HG02885 (cell line): ENCODE measurements around the gene UQCC5.
A peak's percentile ranks its signal among the peaks of the same experiment; 100 is the strongest.

Source experiments
- ATAC-seq: cut with Tn5 transposase; IDR thresholded peaks from one replicate; pipeline ENCODE4 v1.9.1; 2021; ENCODE audit warnings: mild to moderate bottlenecking; ENCODE audit not compliant: unreplicated experiment, poor library complexity

Gene UQCC5, protein sequence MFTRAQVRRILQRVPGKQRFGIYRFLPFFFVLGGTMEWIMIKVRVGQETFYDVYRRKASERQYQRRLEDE

DNA sequence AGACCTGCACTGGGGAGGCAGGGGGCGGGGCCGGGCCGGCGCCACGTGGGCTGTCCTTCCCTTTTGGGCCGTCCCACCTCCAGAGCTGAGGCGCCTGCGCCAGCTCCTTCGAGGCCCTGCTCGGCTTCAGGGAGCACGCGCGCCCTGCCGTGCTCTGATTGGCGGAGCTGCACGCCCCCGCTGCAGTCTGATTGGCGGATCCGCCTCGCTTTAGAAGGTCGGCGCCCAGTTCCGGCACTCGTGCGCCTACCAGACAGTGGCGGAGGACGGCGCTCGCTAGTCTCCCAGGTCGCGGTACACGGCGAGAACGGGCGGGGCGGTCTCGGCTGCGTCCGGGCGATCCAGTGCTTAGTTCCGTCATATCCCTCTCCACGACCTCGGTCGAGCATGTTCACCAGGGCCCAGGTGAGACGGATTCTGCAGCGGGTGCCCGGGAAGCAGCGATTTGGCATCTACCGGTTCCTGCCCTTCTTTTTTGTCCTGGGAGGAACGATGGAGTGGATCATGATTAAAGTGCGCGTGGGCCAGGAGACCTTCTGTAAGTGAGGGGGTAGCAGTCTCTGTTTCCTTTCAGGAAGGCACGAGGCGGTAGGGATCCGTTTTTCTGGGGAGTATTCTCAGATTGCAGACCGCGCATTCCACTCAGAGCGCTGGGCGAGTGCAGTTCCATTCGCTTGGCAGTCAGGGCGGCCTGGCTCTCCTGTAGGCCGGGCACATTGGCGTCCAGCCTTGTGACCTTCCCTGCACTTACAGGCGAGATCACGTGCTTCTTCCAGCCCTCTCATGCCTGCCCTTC lies at the start of gene UQCC5:
UQCC5 (plus strand) TSS at position 237 of the 796 bp plus-strand sequence; CDS start at position 388, 151 bp downstream.
- ATAC-seq, result peak; percentile 85

DNA sequence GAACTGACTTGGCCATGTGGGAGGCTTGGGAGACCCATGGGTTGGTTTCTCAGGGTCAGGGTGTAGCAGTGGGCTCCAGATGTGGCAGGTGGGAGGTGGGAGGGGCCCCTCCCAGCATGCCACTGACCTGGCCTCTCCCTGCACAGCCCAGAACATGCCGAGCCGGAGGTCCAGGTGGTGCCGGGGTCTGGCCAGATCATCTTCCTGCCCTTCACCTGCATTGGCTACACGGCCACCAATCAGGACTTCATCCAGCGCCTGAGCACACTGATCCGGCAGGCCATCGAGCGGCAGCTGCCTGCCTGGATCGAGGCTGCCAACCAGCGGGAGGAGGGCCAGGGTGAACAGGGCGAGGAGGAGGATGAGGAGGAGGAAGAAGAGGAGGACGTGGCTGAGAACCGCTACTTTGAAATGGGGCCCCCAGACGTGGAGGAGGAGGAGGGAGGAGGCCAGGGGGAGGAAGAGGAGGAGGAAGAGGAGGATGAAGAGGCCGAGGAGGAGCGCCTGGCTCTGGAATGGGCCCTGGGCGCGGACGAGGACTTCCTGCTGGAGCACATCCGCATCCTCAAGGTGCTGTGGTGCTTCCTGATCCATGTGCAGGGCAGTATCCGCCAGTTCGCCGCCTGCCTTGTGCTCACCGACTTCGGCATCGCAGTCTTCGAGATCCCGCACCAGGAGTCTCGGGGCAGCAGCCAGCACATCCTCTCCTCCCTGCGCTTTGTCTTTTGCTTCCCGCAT lies 49.2 kb upstream of the UQCC5 start:
- no peak for ATAC-seq

DNA sequence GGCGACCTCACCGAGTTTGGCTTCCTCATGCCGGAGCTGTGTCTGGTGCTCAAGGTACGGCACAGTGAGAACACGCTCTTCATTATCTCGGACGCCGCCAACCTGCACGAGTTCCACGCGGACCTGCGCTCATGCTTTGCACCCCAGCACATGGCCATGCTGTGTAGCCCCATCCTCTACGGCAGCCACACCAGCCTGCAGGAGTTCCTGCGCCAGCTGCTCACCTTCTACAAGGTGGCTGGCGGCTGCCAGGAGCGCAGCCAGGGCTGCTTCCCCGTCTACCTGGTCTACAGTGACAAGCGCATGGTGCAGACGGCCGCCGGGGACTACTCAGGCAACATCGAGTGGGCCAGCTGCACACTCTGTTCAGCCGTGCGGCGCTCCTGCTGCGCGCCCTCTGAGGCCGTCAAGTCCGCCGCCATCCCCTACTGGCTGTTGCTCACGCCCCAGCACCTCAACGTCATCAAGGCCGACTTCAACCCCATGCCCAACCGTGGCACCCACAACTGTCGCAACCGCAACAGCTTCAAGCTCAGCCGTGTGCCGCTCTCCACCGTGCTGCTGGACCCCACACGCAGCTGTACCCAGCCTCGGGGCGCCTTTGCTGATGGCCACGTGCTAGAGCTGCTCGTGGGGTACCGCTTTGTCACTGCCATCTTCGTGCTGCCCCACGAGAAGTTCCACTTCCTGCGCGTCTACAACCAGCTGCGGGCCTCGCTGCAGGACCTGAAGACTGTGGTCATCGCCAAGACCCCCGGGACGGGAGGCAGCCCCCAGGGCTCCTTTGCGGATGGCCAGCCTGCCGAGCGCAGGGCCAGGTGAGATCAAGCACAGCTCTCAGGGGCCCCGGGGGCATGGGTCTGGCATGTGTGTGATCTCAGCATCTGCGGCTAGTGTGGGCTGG lies 48.4 kb upstream of the UQCC5 start:
- ATAC-seq, result no peak

DNA sequence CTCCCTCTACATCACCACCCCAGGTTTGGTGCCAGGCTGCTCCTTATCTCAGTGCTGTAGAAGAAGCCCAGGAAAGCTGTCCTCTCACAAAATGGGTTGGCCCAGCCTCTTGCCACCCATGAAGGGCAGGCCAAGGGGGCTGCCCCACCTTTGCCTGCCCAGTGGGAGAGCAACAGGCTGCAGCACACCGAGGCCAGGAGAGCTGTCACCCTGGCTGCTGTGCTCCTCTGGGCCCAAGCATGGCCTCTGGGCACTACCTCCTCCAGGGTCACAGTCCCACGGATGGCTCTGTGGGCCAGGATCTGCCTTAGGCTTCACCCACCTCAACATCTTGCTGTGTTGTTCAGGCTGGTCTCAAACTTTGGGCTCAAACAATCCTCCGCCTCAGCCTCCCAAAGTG lies 47.7 kb upstream of the UQCC5 start:
- no peak for ATAC-seq

DNA sequence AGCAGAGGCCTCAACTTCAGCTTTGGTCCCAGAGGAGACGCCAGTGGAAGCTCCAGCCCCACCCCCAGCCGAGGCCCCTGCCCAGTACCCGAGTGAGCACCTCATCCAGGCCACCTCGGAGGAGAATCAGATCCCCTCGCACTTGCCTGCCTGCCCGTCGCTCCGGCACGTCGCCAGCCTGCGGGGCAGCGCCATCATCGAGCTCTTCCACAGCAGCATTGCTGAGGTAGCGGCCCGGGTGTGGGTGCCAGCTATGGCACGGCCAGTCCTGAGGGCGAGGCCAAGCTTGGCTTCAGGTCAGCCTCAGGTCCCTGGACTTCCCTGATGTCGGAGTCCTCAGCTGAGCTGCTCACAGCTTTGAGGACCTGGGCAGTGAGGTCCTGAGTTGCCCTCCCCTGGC lies 47.0 kb upstream of the UQCC5 start:
- ATAC-seq, result no peak

DNA sequence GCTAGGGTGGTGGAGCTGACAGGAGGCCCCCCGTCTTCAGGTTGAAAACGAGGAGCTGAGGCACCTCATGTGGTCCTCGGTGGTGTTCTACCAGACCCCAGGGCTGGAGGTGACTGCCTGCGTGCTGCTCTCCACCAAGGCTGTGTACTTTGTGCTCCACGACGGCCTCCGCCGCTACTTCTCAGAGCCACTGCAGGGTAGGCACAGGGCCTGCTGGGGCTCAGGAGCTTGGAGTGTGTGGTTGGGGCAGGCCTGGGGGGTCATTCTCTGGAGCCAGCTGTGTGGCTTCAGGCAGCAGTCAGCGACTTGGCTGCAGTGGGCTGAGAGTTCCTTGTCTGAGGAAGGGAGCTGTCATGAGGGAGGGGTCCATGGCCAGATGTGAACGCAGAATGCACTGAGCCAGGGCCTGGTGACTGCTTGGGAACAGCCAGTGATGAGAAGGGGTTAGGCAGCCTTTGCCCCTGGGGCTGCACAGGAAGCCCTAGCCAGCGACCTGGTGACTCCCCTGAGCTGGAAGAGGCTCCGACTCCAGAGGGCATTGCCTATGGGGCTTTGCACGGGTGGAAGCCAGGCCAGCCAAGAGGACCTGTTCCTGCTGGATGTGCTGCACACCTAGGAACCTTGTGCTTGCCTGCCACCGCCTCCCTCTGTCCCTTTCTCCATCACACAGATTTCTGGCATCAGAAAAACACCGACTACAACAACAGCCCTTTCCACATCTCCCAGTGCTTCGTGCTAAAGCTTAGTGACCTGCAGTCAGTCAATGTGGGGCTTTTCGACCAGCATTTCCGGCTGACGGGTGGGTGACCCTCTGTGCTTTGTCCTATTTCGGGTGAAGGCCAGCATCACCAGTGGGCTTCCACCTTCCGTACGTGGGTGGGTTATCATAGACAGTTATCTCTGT lies 46.1 kb upstream of the UQCC5 start:
- ATAC-seq, result no peak

DNA sequence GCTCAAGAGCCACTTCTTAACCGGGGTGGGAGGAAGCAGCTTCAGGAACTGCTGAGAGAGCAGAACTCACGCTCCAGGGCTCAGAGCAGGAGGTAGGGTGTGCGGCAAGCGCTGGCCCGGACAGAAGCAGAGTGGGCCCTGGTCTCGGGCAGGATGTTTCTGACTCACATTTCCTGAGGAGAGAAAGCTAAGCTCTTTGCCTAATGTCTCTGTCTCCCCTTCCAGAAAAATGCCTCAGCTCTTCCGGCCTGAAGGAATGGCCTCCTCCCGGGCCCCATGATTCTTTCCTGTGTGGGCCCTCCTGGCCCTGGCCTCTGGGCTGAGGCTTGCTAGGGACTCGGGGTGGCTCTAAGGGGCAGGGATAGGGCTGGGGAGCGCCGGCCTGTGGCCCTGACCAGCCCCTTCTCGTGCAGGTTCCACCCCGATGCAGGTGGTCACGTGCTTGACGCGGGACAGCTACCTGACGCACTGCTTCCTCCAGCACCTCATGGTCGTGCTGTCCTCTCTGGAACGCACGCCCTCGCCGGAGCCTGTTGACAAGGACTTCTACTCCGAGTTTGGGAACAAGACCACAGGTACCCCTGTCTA lies 45.4 kb upstream of the UQCC5 start:
- ATAC-seq, result no peak

DNA sequence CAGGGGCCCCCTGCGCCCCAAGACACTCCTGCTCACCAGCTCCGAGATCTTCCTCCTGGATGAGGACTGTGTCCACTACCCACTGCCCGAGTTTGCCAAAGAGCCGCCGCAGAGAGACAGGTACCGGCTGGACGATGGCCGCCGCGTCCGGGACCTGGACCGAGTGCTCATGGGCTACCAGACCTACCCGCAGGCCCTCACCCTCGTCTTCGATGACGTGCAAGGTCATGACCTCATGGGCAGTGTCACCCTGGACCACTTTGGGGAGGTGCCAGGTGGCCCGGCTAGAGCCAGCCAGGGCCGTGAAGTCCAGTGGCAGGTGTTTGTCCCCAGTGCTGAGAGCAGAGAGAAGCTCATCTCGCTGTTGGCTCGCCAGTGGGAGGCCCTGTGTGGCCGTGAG lies 44.3 kb upstream of the UQCC5 start:
- no peak for ATAC-seq

DNA sequence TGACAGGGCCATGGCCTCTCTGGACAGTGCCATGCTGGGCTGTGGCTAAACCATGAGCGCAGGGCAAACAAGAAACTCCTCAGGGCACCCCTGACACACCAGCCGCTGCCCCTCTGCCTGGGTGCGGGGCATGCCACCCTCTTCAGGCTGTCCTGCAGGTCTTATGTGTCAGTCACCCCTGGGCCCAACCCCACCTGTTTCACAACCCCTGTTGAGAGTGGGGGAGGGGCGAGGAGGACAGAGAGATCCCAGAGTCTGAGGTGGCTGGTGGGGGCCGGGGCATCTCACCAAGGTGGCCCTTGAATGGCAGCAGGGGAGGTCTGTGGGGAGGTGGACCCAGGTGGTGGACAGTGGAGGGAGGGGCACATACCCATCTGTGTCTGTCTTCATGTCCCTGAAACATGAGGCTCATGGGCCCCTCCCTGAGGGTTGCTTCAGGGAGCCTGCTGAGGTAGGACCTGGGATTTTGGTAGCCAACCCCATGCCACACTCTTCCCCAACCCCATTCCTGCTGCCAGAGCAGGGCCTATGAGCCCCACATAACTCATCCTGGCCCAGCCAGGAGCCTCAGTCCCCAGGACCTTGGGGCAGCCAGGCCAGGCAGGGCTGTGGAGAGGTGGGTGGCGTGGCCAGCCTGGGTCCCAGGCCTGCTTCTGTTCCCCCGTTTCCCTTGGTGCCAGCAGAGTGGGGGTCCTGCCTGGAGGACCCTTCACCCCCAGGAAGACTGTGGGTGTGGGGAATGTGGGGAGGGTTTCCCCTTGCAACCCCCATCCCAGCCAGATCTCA lies 43.0 kb upstream of the UQCC5 start:
- no peak for ATAC-seq

DNA sequence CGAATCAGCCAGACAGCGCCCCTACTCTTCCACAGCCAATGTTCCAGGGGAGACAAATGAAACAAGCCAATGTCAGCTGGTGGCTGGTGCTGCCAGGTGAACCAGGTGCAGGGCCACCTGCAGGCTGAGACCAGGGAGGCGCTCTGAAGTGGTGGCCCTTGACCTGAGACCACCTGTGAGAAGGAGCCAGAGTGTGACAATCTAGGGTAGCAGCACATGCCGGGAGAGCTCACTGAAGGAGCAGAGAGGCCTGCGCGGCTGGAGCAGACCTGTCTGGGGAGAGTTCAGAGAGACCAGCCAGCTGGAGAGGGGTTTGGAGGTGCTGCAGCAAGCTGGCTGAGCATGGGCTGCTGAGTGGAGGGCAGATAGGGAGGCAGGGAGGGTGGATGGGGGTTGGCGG lies 42.0 kb upstream of the UQCC5 start:
- no peak for ATAC-seq

DNA sequence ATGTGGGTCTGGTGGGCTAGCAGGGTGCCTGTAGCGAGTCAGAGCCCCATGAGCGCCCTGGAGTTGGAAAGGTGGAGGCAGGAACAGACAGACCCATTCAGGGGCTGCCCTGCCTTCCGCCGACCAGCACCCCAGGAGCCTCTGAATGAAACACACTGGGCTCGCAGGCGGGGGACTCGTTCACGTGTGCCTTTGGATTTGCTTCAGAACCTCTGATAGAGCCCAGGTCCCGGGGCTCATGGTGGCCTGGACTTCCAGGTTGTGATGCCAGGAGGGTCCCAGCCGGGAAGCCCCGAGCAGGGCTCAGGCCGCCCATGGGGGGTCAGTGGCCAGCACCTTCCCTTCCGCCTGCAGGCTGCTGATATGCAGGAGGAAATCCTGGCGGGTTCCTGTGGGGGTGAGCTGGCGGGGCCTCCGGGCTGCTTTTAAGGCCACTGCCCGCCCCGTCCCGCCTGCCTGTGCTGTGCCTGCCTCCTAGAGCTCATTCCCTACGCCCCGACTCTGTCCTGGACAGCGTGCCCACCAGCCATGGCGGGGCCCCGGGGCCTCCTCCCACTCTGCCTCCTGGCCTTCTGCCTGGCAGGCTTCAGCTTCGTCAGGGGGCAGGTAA lies 41.4 kb upstream of the UQCC5 start, which contains the start of gene STAB1:
STAB1 (plus strand) TSS at position 453 of the 610 bp plus-strand sequence; CDS start at position 529, 76 bp downstream.
- ATAC-seq, result no peak

DNA sequence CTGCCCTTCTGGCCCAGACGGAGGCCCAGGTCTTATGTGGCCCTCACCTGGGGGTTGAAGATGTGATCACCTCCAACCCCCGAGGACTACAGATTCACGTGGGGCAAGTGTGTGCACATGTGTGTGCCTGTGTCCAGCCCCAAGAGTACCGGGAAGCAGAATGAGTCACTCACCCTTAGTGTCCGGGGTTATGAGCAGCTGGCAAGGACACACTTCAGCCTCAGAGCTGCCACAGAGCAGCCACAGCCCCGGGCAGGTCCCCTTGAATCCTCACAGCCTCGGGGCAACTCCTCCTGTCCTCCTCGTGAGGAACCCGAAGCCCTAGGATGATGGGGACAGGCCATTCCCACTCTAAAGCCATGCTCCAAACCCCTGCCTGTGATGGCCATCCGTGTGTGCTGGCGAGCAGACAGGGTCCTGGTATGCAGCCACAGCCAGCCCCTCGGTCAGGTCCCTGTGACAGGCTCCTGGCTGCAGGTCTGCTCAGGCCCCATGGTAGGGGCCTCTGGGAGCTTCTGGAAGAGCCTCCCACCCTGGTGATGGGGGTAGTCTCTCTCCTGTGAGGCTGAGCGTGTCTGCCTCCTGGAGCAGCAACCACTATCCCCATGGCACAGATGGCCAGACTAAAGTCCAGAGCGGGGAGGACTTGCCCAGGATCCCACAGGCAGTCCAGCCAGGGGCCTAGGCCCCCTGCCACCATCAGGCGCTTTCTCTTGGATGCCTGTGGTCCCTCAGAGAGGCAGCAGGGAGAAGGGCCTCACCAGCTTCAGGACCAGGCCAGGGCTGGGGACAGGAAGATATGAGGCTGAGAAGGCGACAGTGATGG lies 40.4 kb upstream of the UQCC5 start:
- ATAC-seq, result no peak

DNA sequence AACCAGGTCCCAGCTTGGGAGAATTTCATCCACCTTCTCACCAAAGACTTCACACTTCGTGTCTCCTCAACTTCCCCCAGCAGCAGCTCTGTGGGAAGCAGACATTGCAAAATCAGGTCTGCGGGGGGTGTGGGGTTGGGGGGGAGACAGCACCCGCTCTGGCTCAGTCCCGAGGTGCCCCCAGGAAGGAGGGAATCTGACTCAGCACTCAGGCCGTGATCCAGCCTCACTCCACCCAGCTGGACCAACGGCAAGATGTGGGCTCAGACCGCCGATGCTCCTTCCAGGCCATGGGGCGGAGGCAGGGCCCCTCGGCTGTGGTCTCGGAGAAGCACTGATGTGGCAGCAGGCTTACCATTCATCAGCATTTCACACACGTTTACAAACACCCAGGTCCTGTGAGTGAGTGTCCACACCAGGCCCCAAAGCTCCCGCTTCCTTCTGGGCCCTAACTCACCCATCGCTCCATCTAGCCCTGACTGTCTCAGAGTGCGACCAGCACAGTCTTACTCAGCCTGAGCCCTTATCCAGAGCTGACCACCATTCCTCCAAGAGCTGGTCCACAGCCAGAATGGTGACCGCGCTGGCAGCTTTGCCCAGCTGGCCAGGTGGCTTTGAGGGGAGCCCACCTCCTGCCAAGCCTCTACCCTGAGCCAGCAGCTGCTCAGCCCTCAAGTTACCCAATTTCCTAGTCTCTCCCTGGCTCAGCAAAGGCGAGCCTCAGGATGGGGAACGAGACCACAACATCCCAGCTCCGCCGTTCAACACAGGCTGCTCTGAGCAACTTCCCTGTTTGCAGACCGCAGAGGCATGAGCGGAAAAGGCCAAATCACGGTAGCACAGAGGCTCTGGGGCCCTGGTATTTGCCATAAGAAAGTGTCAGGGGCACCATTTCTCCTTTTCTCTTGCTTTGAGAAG lies 38.0 kb upstream of the UQCC5 start:
- ATAC-seq, result no peak

DNA sequence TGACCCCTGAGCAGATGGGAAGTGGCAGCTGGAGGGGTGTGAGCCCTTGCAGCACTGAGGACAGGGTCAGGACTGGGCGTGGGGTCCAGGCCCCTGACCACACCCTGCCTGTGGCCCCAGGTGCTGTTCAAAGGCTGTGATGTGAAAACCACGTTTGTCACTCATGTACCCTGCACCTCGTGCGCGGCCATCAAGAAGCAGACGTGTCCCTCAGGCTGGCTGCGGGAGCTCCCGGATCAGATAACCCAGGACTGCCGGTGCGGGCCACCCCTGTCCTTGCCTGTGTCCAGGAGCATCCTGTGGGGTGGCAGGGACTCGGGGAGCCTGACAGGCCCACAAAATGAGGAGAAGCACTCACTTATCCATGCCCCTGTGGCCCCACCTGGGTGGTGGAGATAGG lies 35.4 kb upstream of the UQCC5 start:
- ATAC-seq, result no peak

DNA sequence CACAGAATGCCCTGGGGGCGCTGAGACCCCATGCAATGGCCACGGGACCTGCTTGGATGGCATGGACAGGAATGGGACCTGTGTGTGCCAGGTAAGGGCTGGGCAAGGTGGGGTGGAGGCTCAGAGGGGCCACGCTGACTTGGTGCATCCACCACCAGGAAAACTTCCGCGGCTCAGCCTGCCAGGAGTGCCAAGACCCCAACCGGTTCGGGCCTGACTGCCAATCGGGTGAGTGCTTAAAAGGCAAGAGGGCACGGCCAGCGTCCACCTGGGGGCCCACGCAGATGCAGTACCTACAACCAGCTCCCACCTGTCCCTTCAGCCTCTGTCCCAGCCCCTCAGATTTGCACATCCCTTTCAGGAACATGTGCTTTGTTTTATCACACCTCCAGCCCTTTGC lies 34.4 kb upstream of the UQCC5 start:
- ATAC-seq, result no peak

DNA sequence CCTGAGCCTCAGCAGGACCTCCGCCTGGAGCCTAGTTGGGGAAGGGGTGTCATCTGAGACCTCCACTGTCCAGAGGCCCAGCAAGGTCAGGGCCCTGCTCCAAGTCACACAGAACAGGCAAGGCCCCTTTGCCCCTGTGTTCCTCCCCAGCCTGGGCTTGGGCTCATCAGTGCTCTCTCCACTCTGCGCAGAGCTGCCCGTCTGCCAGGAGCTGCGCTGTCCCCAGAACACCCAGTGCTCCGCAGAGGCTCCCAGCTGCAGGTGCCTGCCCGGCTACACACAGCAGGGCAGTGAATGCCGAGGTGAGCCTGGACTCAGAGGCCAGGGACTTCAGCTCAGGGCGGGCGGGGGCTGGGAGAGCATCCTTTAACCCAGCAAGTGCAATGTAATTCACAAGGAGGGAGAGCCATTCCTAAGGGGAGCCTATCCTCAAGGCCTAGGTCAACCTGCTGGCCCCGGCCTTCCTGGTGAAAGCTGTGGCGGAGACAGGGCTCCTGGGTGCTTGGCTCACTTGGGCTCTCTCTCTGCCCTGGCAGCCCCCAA lies 33.5 kb upstream of the UQCC5 start:
- no peak for ATAC-seq
